ENCODE measurements around the gene AZIN2. TPM values are rescaled to one million over a fixed set of nuclear protein-coding genes. Genes with fewer than 3 reads are reported as not detected.
A peak's percentile ranks its signal among the peaks of the same experiment; 100 is the strongest.

AZIN2 gene
- total RNA-seq, 4 donors from 2014 or later: 2.5 to 6.1 (median 4.1) TPM

DNA sequence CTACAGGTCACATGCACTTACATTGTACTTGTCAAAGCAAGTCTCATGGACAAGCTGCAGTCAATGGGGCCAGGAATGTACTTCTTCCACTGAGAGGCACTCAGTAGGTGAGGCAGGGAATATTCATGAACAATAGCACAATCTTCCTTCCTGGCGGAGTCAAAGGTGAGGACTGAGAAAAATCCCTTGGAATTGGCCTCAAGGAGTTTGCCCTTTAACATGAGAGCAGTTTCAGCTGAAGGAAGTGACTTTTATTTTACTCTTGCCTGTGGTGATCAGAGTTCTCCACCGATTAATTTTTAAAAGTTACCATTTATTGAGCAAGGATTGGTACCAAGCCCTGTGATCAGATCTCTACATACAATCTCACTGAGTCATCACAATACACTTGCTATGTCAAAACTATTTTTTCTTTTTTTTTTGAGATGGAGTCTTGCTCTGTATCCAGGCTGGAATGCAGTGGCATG, 33.1 kb upstream of the AZIN2 start:
- Histone ChIP-seq H3K4me1 (peaks cover 0 to 6% (median 4%) of the 10 kb centered on the region in 4 donors), H3K27ac (replicated peaks in 1 of 4) (no peak overlapping the region), H3K36me3 (no peaks in the 10 kb centered on the region), H3K4me3 (no peak overlapping the region), H3K9me3 (no peaks in the 10 kb centered on the region), H3K27me3 (no peaks in the 10 kb centered on the region)
- TF ChIP-seq, protein P1, sequence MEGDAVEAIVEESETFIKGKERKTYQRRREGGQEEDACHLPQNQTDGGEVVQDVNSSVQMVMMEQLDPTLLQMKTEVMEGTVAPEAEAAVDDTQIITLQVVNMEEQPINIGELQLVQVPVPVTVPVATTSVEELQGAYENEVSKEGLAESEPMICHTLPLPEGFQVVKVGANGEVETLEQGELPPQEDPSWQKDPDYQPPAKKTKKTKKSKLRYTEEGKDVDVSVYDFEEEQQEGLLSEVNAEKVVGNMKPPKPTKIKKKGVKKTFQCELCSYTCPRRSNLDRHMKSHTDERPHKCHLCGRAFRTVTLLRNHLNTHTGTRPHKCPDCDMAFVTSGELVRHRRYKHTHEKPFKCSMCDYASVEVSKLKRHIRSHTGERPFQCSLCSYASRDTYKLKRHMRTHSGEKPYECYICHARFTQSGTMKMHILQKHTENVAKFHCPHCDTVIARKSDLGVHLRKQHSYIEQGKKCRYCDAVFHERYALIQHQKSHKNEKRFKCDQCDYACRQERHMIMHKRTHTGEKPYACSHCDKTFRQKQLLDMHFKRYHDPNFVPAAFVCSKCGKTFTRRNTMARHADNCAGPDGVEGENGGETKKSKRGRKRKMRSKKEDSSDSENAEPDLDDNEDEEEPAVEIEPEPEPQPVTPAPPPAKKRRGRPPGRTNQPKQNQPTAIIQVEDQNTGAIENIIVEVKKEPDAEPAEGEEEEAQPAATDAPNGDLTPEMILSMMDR (IDR thresholded peaks at IDR 0.05): no peak
- TF ChIP-seq POLR2A (IDR thresholded peaks at IDR 0.05; ENCODE audit: low read depth) (no peak), EP300 (IDR thresholded peaks at IDR 0.05) (no peak), POLR2AphosphoS5 (IDR thresholded peaks at IDR 0.05) (no peak)
- intact Hi-C loops (cut with DNase I): no loop called here
- DNase-seq (ENCODE audit: extremely low spot score): no peak
- WGBS: 91% methylated on average over 2 of the region's 2 CpGs

DNA sequence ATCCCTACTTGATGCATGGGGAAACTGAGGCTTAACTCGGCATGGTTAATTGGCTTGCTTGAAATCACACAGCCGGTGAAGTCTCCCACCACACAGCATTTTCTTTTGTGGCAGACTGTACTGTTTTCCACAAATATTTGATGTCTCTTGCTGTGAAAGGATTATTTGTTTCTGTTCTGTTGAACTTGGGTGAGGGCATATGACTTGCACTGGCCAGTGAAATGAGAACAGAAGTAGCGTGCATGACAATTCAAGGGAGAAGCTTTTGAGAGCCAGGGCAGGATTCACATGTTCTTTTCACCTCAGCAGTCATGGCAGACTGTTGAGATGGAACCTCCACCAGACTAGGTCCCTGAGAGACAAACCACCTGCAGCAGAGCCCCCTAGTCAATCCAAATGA, 32.5 kb upstream of the AZIN2 start:
- TF ChIP-seq, protein P1 (IDR thresholded peaks at IDR 0.05): no peak
- TF ChIP-seq POLR2A (IDR thresholded peaks at IDR 0.05; ENCODE audit: low read depth): no peak
- no peak for TF ChIP-seq POLR2AphosphoS5 (IDR thresholded peaks at IDR 0.05)
- no peak for TF ChIP-seq EP300 (IDR thresholded peaks at IDR 0.05)
- no peaks in the 10 kb centered on the region for H3K27me3 ChIP-seq
- WGBS: 84% methylated on average over 3 of the region's 3 CpGs
- peaks cover 0 to 6% (median 4%) of the 10 kb centered on the region in 4 donors for H3K4me1 ChIP-seq
- H3K9me3 ChIP-seq: no peaks in the 10 kb centered on the region
- H3K4me3 ChIP-seq: no peak overlapping the region
- no peaks in the 10 kb centered on the region for H3K36me3 ChIP-seq
- DNase-seq (ENCODE audit: extremely low spot score): no peak
- intact Hi-C loops (cut with DNase I): no loop called here
- H3K27ac ChIP-seq (replicated peaks in 1 of 4): no peak overlapping the region

DNA sequence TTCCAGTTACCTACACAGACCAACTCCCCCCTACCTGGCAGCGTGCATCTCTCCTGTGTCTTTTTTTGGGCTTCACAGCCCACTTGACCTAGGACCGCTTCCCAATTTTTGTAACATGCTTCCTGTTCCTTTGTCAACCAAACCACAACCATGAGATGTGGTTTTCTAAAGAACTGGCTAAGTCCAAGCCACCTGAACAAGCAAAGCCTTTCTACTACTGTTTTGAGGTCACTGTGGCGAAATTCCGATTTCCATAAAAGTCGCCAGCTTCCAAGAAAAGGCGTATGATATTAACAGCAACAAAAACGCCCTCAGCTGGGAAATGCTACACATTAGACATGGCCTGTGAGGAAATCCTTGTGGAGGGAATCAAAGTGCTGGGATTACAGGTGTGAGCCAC, 31.6 kb upstream of the AZIN2 start:
- intact Hi-C loops (cut with DNase I): no loop called here
- DNase-seq (ENCODE audit: extremely low spot score): no peak
- WGBS: 88% methylated on average over 7 of the region's 7 CpGs
- TF ChIP-seq EP300 (IDR thresholded peaks at IDR 0.05) (no peak), POLR2A (IDR thresholded peaks at IDR 0.05; ENCODE audit: low read depth) (no peak), POLR2AphosphoS5 (IDR thresholded peaks at IDR 0.05) (no peak)
- TF ChIP-seq, protein P1 (IDR thresholded peaks at IDR 0.05): no peak
- H3K4me3 ChIP-seq: no peak overlapping the region
- no peaks in the 10 kb centered on the region for H3K27me3 ChIP-seq
- peaks cover 0 to 6% (median 2%) of the 10 kb centered on the region in 4 donors for H3K4me1 ChIP-seq
- H3K9me3 ChIP-seq: no peaks in the 10 kb centered on the region
- no peak overlapping the region for H3K27ac ChIP-seq (replicated peaks in 1 of 4)
- H3K36me3 ChIP-seq: no peaks in the 10 kb centered on the region

DNA sequence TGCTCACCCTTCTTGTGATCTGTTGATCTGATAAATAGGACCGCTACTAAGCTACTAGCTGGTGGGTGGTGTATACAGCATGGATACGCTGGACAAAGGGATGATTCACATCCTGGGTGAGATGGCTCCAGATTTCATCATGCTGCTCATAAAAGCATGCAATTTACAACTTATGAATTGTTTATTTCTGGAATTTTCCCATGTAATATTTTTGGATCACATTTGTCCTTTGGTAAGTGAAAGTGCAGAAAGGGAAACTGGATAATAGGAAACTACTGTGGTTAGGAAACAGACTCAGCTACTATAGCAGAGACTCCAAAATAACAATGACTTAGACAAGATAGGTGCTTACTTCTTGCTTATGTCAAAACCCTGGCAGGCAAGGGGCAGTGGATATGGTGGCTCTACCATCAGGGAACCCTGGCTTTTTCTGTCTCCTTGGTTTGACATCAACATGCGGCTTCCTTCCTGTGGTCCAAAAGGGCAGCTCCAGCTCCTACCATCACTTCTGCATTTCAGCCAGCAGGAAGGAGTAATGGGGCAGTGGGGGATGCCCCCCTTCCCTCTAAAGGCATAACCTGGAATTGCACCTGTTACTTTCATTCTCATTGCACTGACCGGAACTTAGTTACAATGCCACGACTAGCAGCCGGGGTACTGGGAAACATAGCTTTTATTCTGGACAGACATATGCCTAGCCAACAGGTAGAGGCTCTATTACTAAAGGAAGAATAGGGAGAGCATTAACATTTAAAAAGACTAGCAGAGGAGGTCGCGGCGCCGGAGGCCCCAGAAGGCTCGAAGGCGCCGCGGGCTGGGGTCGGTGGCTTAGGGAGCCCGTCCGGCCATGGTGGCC, 30.5 kb upstream of the AZIN2 start:
- 61% methylated on average over 9 of the region's 17 CpGs for WGBS
- no peak overlapping the region for H3K27ac ChIP-seq (replicated peaks in 1 of 4)
- intact Hi-C loops (cut with DNase I): no loop called here
- no peak overlapping the region for H3K4me3 ChIP-seq
- H3K36me3 ChIP-seq: no peaks in the 10 kb centered on the region
- DNase-seq (ENCODE audit: extremely low spot score): no peak
- TF ChIP-seq POLR2AphosphoS5 (IDR thresholded peaks at IDR 0.05) (no peak), EP300 (IDR thresholded peaks at IDR 0.05) (no peak)
- H3K9me3 ChIP-seq: no peaks in the 10 kb centered on the region
- no peaks in the 10 kb centered on the region for H3K27me3 ChIP-seq
- peaks cover 3 to 14% (median 10%) of the 10 kb centered on the region in 4 donors for H3K4me1 ChIP-seq

DNA sequence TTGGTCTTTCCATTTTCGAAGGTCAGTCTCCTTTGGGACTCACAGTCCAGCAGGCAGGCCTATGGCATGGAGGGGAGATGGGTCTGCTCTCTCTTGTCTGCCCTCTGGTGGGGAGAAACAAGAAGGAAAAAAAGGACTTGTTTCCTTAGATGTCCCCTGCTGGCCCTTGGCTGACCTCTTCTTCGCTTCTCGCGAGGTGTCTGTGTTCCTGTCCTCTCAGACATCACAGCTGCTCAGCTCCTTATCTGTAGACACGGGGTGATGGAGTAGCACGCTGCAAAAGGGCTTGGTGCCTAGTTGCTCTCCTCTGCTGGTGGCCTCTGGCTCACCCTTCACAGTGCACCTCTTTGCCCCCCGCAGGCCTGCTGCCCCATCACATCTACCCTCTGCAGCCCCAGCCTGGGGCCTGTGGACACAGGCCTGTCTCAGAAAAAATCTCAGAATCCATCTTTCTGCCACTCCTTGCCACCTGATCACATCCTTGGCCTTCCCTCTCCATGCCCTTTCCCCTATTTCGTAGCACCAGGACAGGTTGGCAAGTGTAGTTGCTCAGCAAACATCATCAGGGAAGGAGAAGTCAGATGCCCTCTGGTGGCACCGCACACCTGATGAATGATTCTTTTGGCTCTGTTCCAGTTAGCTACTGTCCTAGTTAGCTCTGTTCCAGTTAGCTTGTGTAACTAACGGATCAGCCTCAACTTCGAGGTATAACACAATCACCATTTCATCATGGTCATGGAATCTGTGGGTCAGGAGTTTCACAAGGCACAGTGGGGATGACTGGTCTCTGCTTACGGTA, 25.5 kb upstream of the AZIN2 start:
- Histone ChIP-seq H3K27ac (replicated peaks in 1 of 4) (peak overlapping the region; percentile 42 to 76 (median 56)), H3K4me1 (peaks cover 4 to 19% (median 18%) of the 10 kb centered on the region in 4 donors), H3K27me3 (no peaks in the 10 kb centered on the region), H3K4me3 (no peak overlapping the region), H3K36me3 (no peaks in the 10 kb centered on the region), H3K9me3 (no peaks in the 10 kb centered on the region)
- DNase-seq (ENCODE audit: extremely low spot score): peak; percentile 93
- 32% methylated on average over 10 of the region's 12 CpGs for WGBS
- intact Hi-C loops (cut with DNase I): loop anchor here (2.0 kb wide), 1 partner anchor 123 kb away; no protein-coding TSS in a partner anchor
- TF ChIP-seq EP300 (IDR thresholded peaks at IDR 0.05): no peak
- TF ChIP-seq, protein P1 (IDR thresholded peaks at IDR 0.05): peak; percentile 66 to 77 (median 68)
- peak; percentile 41 to 65 for TF ChIP-seq POLR2AphosphoS5 (IDR thresholded peaks at IDR 0.05)
- no peak for TF ChIP-seq POLR2A (IDR thresholded peaks at IDR 0.05; ENCODE audit: low read depth)

All from esophagus muscularis mucosa (tissue), 4 donors.